SIG-M5 treated with dmso at 0.1 percent for 504 hours (cell line): ENCODE results near the gene TMC3.
"Not testable (repeated sequence)": the region's sequence is repeated elsewhere in the genome, so short reads cannot be mapped to it uniquely, and the experiment has no call there.

Experiments
- DNase-seq: peaks from one replicate; lab custom pipeline; 2025; ENCODE audit not compliant: unreplicated experiment; lab: John Stamatoyannopoulos, UW

Gene TMC3

GRCh38 chr15:81348691-81349090 lies 25.3 kb downstream of the TMC3 start:
- DNase-seq: not testable (repeated sequence)

GRCh38 chr15:81347910-81348309 lies 26.1 kb downstream of the TMC3 start:
- DNase-seq: no peak

GRCh38 chr15:81346611-81347010 lies 27.4 kb downstream of the TMC3 start:
- DNase-seq: no peak

- DNase-seq: no peak
Observed at GRCh38 chr15:81343371-81343770, 30.6 kb downstream of the TMC3 start.

GRCh38 chr15:81341351-81341750 lies 32.7 kb downstream of the TMC3 start:
- no peak for DNase-seq

- DNase-seq: no peak
Observed at GRCh38 chr15:81339851-81340250, 34.2 kb downstream of the TMC3 start.

- DNase-seq: no peak
Observed at GRCh38 chr15:81339321-81339720, 34.7 kb downstream of the TMC3 start.

- DNase-seq: peak; percentile 4
Observed at GRCh38 chr15:81338170-81339007, 35.6 kb downstream of the TMC3 start.

- no peak for DNase-seq
Observed at GRCh38 chr15:81337713-81338157, 36.3 kb downstream of the TMC3 start.

- no peak for DNase-seq
Observed at GRCh38 chr15:81337241-81337640, 36.8 kb downstream of the TMC3 start.

- DNase-seq: peak; percentile 40
Observed at GRCh38 chr15:81336568-81336967, 37.4 kb downstream of the TMC3 start.

GRCh38 chr15:81335631-81336030 lies 38.4 kb downstream of the TMC3 start:
- DNase-seq: no peak

GRCh38 chr15:81334768-81335435 lies 39.1 kb downstream of the TMC3 start:
- no peak for DNase-seq

- no peak for DNase-seq
Observed at GRCh38 chr15:81333363-81333762, 40.6 kb downstream of the TMC3 start.

GRCh38 chr15:81332326-81332725 lies 41.7 kb downstream of the TMC3 start:
- no peak for DNase-seq

GRCh38 chr15:81331600-81331999 lies 42.4 kb downstream of the TMC3 start:
- no peak for DNase-seq

GRCh38 chr15:81331141-81331540 lies 42.9 kb downstream of the TMC3 start:
- DNase-seq: not testable (repeated sequence)

- no peak for DNase-seq
Observed at GRCh38 chr15:81330366-81331090, 43.5 kb downstream of the TMC3 start.

- DNase-seq: no peak
Observed at GRCh38 chr15:81329446-81329845, 44.6 kb downstream of the TMC3 start.

- DNase-seq: peak; percentile 6
Observed at GRCh38 chr15:81327516-81327915, 46.5 kb downstream of the TMC3 start.

GRCh38 chr15:81326466-81327212 lies 47.4 kb downstream of the TMC3 start:
- no peak for DNase-seq
